Stomach (tissue), 9 donors: ENCODE data around the gene MTFP1. TPM values are rescaled to one million over a fixed set of nuclear protein-coding genes. Genes with fewer than 3 reads are reported as not detected.
"Not testable (repeated sequence)": the region's sequence is repeated elsewhere in the genome, so short reads cannot be mapped to it uniquely, and the experiment has no call there.

ENCODE experiments used
- DNase-seq, 2 donors: peaks; one replicate each; pipeline versions ENCODE4 v3.0.0 to v3.0.0-alpha.2; 2013 to 2019
- H3K27ac ChIP-seq, 5 donors: fragments of 200-600 bp in 4 of 5; sonication (generic) in 4 of 5; one replicate each; pipeline ENCODE4 v1.5.1; 2013 to 2019; ENCODE audit warnings: mild to moderate bottlenecking in 1 of 5, moderate library complexity in 1 of 5
- H3K27me3 ChIP-seq, 3 donors: fragments of 200-600 bp; sonication (generic); one replicate each; pipeline ENCODE4 v1.5.1; 2017 to 2019; ENCODE audit warnings: mixed run types in 1 of 3
- H3K36me3 ChIP-seq, 4 donors: fragments of 200-600 bp; sonication (generic); 1 replicate in 3 of 4; 2 replicates in 1 of 4; pipeline ENCODE4 v1.5.1; 2016 to 2019
- H3K4me1 ChIP-seq, 4 donors: fragments of 200-600 bp; sonication (generic); one replicate each; pipeline ENCODE4 v1.5.1; 2016 to 2019
- H3K4me3 ChIP-seq, 4 donors: fragments of 200-600 bp; sonication (generic) in 3 of 4; one replicate each; pipeline ENCODE4 v1.5.1; 2016 to 2019; ENCODE audit warnings: mild to moderate bottlenecking in 1 of 4
- H3K9me3 ChIP-seq, 4 donors: fragments of 200-600 bp; sonication (generic); one replicate each; pipeline ENCODE4 v1.5.1; 2016 to 2019
- EP300 ChIP-seq: sonication (generic); formaldehyde crosslinking; IDR thresholded peaks from one replicate; pipeline ENCODE4 v1.6.1; 2017; ENCODE audit warnings: antibody characterized with exemption
- POLR2A ChIP-seq, 4 donors: fragments of 450-650 bp; IDR thresholded peaks; one replicate each; pipeline ENCODE4 v1.6.1; 2016; ENCODE audit warnings: antibody characterized with exemption in 4 of 4, control low read depth in 2 of 4, mild to moderate bottlenecking in 1 of 4, moderate library complexity in 1 of 4
- POLR2AphosphoS5 ChIP-seq, 3 donors: sonication (generic); formaldehyde crosslinking; IDR thresholded peaks; one replicate each; pipeline ENCODE4 v1.6.1; 2016; ENCODE audit warnings: antibody characterized with exemption in 3 of 3
- WGBS, 5 donors: extraction: QIAGEN DNeasy Blood & Tissue Kit in 3 of 5; methylation state at CpG; one replicate each; pipeline versions ENCODE4 v1.1.5 to v1.1.7; 2013 to 2018; 5-methylcytosine and 5-hydroxymethylcytosine counted together
- intact Hi-C: fragments of 100-400 bp; cut with DNase I; formaldehyde crosslinking; loops from one replicate; pipeline ENCODE4 v1.15.1; 2023; ENCODE audit warnings: low total_unique reads
- polyA plus RNA-seq, 3 donors: library from polyadenylated mRNA; stranded (reverse); fragments of 200-250 nt; gene quantifications; one replicate each; pipeline ENCODE4 v1.2.3, GENCODE V29; 2013
- total RNA-seq, 5 donors: library from RNA; depleted of rRNA; stranded (reverse); fragments of >200 nt; gene quantifications; one replicate each; pipeline versions ENCODE4 v1.1.0 to v1.2.3, GENCODE V29; 2014 to 2016
- TF ChIP-seq, protein P1 (sequence below), 7 experiments: fragments of 450-650 bp in 4 of 7; fragments of 200-600 bp in 3 of 7; sonication (generic) in 3 of 7; IDR thresholded peaks; one replicate each; pipeline ENCODE4 v1.5.1; 2016 to 2019; ENCODE audit warnings: antibody characterized with exemption in 7 of 7, control low read depth in 2 of 7, mild to moderate bottlenecking in 1 of 7
- donor health status: healthy with polysubstance abuse.
- donor health status: Bipolar disorder and iron deficiency.
- donor health status: healthy.

Gene MTFP1
- total and polyA plus RNA-seq, 8 donors = 1.8 to 45.0 (median 14.8) TPM; not detected in 1

GRCh38 chr22:30460147-30460546, 34.6 kb downstream of the MTFP1 start:
- TF ChIP-seq EP300 = no peak
- TF ChIP-seq, protein P1, sequence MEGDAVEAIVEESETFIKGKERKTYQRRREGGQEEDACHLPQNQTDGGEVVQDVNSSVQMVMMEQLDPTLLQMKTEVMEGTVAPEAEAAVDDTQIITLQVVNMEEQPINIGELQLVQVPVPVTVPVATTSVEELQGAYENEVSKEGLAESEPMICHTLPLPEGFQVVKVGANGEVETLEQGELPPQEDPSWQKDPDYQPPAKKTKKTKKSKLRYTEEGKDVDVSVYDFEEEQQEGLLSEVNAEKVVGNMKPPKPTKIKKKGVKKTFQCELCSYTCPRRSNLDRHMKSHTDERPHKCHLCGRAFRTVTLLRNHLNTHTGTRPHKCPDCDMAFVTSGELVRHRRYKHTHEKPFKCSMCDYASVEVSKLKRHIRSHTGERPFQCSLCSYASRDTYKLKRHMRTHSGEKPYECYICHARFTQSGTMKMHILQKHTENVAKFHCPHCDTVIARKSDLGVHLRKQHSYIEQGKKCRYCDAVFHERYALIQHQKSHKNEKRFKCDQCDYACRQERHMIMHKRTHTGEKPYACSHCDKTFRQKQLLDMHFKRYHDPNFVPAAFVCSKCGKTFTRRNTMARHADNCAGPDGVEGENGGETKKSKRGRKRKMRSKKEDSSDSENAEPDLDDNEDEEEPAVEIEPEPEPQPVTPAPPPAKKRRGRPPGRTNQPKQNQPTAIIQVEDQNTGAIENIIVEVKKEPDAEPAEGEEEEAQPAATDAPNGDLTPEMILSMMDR (IDR thresholded peaks at IDR 0.05) = no peak
- TF ChIP-seq POLR2A (IDR thresholded peaks at IDR 0.05) = no peak
- TF ChIP-seq POLR2AphosphoS5 (IDR thresholded peaks at IDR 0.05) = no peak
- WGBS, 5 donors = 33 to 61% (median 40%) methylated on average over 2 to 4 of the region's 4 CpGs
- Histone ChIP-seq H3K36me3 (no peaks in the 10 kb centered on the region), H3K27ac (no peak overlapping the region), H3K27me3 (no peaks in the 10 kb centered on the region), H3K4me1 (peaks cover 0 to 5% (median 0%) of the 10 kb centered on the region in 4 donors), H3K9me3 (no peaks in the 10 kb centered on the region), H3K4me3 (no peak overlapping the region)
- DNase-seq = peak in 1 of 2 donors; percentile 69
- intact Hi-C loops = no loop called here

- intact Hi-C loops, DNase-seq, H3K27me3 ChIP-seq, H3K4me3 ChIP-seq, H3K4me1 ChIP-seq, H3K27ac ChIP-seq, H3K36me3 ChIP-seq, H3K9me3 ChIP-seq: not testable (repeated sequence)
- 81 to 89% (median 87%) methylated on average over 6 of the region's 6 CpGs for WGBS, 5 donors
Measured at GRCh38 chr22:30460555-30460954, 35.0 kb downstream of the MTFP1 start.

- Histone ChIP-seq H3K4me3 (no peak overlapping the region), H3K36me3 (no peaks in the 10 kb centered on the region), H3K9me3 (no peaks in the 10 kb centered on the region), H3K27ac (no peak overlapping the region), H3K4me1 (peaks cover 0 to 5% (median 0%) of the 10 kb centered on the region in 4 donors), H3K27me3 (peaks cover 0 to 46% (median 0%) of the 10 kb centered on the region in 3 donors)
- intact Hi-C loops = no loop called here
- TF ChIP-seq POLR2AphosphoS5 (IDR thresholded peaks at IDR 0.05) (no peak), POLR2A (IDR thresholded peaks at IDR 0.05) (no peak)
- TF ChIP-seq, protein P1 (IDR thresholded peaks at IDR 0.05) = no peak
- DNase-seq = no peak
- 37 to 74% (median 46%) methylated on average over 2 of the region's 2 CpGs for WGBS, 5 donors
Measured at GRCh38 chr22:30469165-30469564, 43.6 kb downstream of the MTFP1 start.

DNA sequence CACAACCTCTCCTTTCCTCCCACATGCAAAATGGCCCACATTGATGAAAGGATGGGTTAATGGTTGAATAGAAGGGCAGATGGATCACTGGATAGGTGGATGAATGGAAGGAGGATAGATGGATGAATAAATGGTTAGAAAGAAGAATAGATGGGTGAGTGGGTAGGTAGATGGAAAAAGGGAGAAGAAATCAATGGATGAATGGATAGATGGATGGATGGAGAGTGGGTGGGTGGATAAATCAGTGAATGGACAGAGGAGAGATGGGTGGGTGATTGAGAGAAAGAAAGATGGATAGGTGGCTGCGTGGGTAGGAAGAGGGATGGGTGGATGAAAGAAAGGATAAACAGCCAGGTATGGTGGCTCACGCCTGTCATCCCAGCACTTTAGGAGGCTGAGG, 45.1 kb downstream of the MTFP1 start:
- WGBS, 5 donors = 75 to 97% (median 87%) methylated on average over 2 of the region's 2 CpGs
- no peaks in the 10 kb centered on the region for H3K36me3 ChIP-seq
- H3K27me3 ChIP-seq = peaks cover 0 to 58% (median 0%) of the 10 kb centered on the region in 3 donors
- no peak overlapping the region for H3K4me3 ChIP-seq
- no peak for DNase-seq
- intact Hi-C loops = no loop called here
- no peaks in the 10 kb centered on the region for H3K9me3 ChIP-seq
- H3K27ac ChIP-seq = no peak overlapping the region
- peaks cover 0 to 5% (median 0%) of the 10 kb centered on the region in 4 donors for H3K4me1 ChIP-seq
- TF ChIP-seq POLR2A (IDR thresholded peaks at IDR 0.05) (no peak), EP300 (no peak)

GRCh38 chr22:30471616-30472318, 46.2 kb downstream of the MTFP1 start, which contains the start of gene SEC14L3:
TSS of gene SEC14L3 (minus strand) at chr22:30472017. CDS start at chr22:30471958, 59 bp downstream.
- WGBS, 5 donors = 42 to 59% (median 49%) methylated on average over 8 to 13 of the region's 13 CpGs
- Histone ChIP-seq H3K27ac (no peak within 1 kb of the TSS), H3K27me3 (peaks cover 0 to 58% (median 0%) of the 10 kb centered on the region in 3 donors), H3K36me3 (no peaks in the 10 kb centered on the region), H3K9me3 (no peaks in the 10 kb centered on the region), H3K4me3 (no peak within 1 kb of the TSS), H3K4me1 (peaks cover 0 to 5% (median 0%) of the 10 kb centered on the region in 4 donors)
- intact Hi-C loops = no loop called here
- no peak for TF ChIP-seq EP300
- no peak for TF ChIP-seq POLR2AphosphoS5 (IDR thresholded peaks at IDR 0.05)
- no peak for TF ChIP-seq POLR2A (IDR thresholded peaks at IDR 0.05)
- TF ChIP-seq, protein P1 (IDR thresholded peaks at IDR 0.05) = no peak
- DNase-seq = peak in 1 of 2 donors; percentile 51
